ENCODE measurements around the gene PEX5L. TPM values are rescaled to one million over a fixed set of nuclear protein-coding genes. Genes with fewer than 3 reads are reported as not detected.

The PEX5L gene
- total RNA-seq, 1 donor from 2014 or later = 0.10 TPM

DNA sequence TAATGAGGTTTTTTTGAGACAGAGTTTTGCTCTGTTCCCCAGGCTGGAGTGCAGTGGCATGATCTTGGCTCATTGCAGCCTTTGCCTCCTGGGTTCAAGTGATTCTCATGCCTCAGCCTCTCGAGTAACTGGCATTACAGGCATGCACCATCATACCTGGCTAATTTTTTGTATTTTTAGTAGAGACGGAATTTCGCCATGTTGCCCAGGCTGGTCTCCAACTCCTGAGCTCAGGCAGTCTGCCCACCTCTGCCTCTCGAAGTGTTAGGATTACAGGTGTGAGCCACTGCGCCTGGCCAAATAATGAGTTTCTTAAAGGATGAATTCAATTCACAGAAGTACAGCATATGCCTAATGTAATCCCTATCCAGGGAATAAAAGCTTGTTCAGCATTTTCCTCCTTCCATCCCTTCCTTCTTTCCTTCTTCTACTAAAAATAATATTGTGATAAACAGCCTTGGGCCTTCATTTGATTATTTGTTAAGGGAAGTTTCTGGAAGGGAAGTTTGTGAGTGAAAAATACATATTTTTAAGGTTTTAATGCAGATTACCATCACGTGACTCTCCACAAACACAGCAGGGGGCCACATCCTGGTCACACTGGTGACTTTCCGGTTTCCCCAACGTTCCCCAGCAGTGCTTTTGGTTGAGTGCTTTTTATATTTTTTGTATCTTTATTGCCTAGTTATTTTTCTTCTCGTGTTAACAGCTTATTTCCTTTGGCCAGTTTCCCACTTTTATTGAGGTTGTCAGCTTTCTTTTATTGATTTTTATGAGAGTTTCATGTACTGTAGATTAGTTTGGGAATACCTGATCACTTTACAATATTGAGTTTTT lies 267.1 kb downstream of the PEX5L start:
- no peak for DNase-seq

DNA sequence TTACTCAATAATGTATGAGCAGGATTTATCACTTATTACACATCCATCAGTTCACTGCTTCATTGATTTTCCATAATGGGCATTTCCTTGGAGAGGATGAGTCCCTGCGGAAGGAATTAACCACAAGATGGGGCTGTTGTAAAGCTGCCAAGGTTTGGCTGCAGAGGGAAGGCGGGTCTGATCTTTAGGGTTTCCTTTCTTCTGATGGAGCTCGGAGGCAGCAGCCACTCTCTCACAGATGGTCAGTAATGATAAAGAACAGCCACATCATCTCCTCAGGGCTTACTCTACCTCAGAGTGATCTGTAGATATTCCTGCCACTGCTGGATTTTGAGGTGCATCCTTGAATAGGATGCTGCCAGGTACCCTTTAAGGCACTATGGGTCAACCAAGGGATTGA lies 268.7 kb downstream of the PEX5L start:
- DNase-seq = no peak

DNA sequence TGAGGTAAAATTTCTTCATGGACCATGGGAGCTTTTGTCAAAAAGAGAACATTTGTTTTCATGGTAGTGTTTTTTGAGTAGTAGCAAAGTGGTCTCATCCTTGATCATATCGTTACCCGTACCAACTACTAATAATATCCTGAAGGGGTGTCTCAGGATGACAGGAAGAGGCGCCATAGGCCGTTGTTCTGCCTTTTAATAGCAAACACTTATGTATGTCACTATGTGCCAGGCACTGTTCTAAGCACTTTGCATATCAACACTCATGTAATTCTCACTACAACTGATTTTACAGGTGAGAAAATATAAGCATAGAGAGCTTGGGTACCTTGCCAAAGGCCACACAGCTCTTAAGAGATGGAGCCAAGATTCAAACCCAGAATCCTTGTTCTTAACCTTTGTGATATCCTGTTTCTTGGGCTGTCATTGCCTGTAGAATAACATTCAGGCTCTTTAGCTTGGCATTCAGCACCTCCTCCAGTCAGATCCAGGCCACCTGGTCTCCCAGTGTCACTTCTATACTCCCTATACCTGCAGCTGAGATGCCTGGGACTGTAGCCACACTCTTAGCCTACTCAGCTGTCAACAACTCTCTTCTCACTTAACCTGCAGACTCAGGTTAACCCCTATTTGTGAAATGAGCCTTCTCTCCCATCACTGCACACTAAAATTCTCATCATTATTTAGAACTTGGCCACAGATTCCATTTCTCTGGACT lies 270.2 kb downstream of the PEX5L start:
- DNase-seq = no peak

DNA sequence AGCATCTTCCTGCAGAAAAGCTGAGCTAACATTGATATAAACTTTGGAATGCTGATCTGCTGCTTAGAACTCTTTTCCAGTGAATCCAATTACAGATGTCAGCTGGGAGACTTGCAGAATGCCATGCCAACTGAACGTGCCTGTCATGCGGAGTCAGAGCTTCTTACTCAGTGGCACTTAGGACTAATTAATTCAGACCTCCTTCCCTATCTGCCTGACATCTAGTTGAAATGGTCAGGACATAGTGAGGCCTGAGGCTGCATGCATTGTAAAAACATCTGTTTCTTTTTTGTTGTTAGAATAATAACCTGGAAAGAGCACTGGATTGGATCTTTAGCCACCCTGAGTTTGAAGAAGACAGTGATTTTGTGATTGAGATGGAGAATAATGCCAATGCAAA lies 271.3 kb downstream of the PEX5L start:
- DNase-seq = no peak

DNA sequence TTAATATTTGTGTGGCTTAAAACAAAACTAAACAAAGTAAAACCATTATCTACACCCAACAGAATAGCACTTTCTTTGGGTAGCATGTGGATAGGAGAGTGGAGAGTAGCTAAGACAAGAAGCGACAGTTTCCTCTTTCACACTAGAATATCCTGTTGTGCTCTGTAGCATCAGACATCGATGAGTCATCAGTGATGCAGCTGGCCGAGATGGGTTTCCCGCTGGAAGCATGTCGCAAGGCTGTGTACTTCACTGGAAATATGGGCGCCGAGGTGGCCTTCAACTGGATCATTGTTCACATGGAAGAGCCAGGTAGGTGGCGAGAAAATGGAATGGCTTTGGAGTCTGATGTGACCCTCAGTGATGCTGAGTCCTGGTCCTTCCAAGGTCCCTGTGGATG lies 275.8 kb downstream of the PEX5L start:
- DNase-seq = no peak

DNA sequence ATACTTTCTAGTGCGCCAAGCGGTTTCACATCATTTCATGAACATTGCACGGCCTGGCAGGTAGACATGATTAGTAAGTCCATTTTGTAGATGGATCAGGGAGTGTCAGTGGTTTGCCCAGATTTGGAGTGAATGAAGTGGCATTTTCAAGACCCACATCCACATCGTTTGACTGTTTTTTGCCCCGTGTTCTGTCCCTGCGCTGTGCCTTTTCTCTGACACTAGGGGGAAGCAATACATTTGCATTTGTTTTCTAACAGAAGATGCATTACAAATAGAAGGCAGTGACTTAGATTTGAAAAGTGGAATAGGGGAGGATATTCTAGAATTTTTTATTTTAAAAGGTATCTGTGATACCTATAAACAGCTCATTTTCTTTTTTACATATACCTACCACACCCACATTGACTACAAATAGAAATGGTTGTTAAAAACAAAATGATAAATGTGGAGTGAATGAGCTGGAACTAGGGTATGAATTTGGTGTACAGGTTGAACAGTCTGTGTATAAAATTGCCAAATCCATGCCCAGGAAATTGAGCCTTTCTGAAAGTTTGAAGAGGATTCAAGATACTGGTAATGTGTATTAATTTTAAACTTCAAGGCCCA lies 285.9 kb downstream of the PEX5L start:
- DNase-seq = no peak

DNA sequence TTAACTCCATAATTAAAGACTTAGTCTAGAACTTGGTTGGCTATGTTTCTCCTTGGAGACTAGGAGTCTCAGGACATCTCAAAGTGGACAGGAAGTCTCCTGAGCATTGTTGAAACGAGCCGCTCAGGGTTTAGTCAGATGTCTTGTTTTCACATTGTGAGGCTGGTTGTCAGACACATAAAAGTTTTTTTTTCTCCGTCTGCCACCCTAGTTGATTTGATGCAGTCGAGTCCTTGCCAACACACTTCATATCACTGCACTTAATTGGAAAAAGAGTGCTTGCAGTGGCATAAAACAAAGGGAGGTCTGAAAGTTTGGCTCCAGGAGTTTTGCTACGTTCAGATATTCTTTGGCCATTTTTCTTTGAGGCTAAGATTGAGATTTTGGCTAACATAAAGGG lies 291.0 kb downstream of the PEX5L start:
- DNase-seq = no peak

DNA sequence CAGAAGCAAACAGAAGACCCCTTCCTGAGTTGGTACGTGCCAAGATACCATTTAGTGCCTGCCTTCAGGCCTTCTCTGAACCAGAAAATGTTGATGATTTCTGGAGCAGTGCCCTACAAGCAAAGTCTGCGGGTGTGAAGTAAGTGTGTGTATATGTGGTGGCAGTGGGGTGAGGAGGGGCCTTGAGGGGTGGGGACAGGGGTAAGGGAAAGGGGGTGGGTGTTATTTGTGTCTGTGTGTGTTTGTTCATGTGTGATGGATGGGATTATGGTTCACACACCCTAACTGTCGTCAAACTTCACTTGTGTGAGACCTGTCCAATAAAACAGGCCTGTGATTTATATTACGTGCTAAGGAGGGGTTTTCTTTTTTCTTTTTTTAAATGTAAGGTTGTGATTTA lies 291.7 kb downstream of the PEX5L start:
- no peak for DNase-seq
